Measurements from ENCODE around the gene SNTG2. TPM values are rescaled to one million over a fixed set of nuclear protein-coding genes. Genes with fewer than 3 reads are reported as not detected.

SNTG2 gene
- polyA plus RNA-seq, 3 donors, result not detected

- no peaks in the 10 kb centered on the region for H3K9me3 ChIP-seq (replicated peaks in 1 of 2; ENCODE audit: control insufficient read depth in 1 of 2, insufficient read depth in 1 of 2, low read length in 2 of 2)
- no peak overlapping the region for H2AFZ ChIP-seq (ENCODE audit: insufficient read depth, low read depth, low read length, poor library complexity, severe bottlenecking)
- DNase-seq, result no peak
- intact Hi-C loops (cut with micrococcal nuclease), result no loop called here
- no peak overlapping the region for H3K9ac ChIP-seq (ENCODE audit: insufficient read depth, low read length, poor library complexity, severe bottlenecking)
- no peaks in the 10 kb centered on the region for H3K79me2 ChIP-seq (ENCODE audit: insufficient read depth, low read length)
- Mint-ChIP-seq H3K4me1 (no peaks in the 10 kb centered on the region), H3K27me3 (ENCODE audit: low read depth in 3 of 3) (peaks cover 7 to 13% (median 12%) of the 10 kb centered on the region in 3 donors), H3K4me3 (no peak overlapping the region), H3K9me3 (peaks cover 0 to 5% (median 0%) of the 10 kb centered on the region in 7 donors), H3K27ac (no peak overlapping the region), H3K36me3 (no peaks in the 10 kb centered on the region)
- no peaks in the 10 kb centered on the region for H3K36me3 ChIP-seq (replicated peaks in 1 of 2; ENCODE audit: control insufficient read depth in 1 of 2, insufficient read depth in 2 of 2, low read length in 2 of 2)
- H3K4me3 ChIP-seq (replicated peaks in 1 of 3; ENCODE audit: low read depth in 2 of 3, low read length in 3 of 3), result no peak overlapping the region
- TF ChIP-seq, protein P1, sequence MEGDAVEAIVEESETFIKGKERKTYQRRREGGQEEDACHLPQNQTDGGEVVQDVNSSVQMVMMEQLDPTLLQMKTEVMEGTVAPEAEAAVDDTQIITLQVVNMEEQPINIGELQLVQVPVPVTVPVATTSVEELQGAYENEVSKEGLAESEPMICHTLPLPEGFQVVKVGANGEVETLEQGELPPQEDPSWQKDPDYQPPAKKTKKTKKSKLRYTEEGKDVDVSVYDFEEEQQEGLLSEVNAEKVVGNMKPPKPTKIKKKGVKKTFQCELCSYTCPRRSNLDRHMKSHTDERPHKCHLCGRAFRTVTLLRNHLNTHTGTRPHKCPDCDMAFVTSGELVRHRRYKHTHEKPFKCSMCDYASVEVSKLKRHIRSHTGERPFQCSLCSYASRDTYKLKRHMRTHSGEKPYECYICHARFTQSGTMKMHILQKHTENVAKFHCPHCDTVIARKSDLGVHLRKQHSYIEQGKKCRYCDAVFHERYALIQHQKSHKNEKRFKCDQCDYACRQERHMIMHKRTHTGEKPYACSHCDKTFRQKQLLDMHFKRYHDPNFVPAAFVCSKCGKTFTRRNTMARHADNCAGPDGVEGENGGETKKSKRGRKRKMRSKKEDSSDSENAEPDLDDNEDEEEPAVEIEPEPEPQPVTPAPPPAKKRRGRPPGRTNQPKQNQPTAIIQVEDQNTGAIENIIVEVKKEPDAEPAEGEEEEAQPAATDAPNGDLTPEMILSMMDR (IDR thresholded peaks at IDR 0.05), result no peak
- H3K4me1 ChIP-seq (ENCODE audit: control insufficient read depth in 1 of 2, insufficient read depth in 2 of 2, low read length in 2 of 2), result no peaks in the 10 kb centered on the region
- H3K27ac ChIP-seq (ENCODE audit: low read depth in 1 of 2, low read length in 2 of 2), result no peak overlapping the region
- H4K20me1 ChIP-seq (ENCODE audit: insufficient read depth, low read length), result no peaks in the 10 kb centered on the region
- no peaks in the 10 kb centered on the region for H3K27me3 ChIP-seq (ENCODE audit: control insufficient read depth in 2 of 2, insufficient read depth in 2 of 2, low read length in 2 of 2)
- no peak overlapping the region for H3K4me2 ChIP-seq (replicated peaks; ENCODE audit: extremely low read depth, low read length, poor library complexity, severe bottlenecking)
Measured at GRCh38 chr2:1129982-1130381, 179.3 kb downstream of the SNTG2 start.

DNA sequence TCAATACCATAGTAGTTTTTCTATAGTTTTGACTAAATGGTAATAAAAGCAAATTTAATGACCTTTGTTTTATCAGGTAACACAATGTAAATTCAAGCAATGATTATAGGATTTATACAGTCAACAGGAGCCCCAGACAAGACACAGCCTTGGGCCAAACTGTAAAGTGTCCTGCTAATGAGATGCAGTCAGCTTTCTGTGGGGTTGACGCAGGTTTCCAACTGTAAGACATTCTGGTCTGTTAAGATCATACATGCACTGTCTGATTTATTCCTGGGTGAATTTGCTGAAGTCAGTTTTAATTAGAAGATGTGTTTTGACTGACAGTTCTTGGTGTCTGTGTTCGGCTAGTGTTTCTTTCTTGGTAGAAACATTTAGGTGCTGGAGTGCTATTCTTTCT is 180.3 kb downstream of the SNTG2 start:
- H3K4me3 ChIP-seq (replicated peaks in 1 of 3; ENCODE audit: low read depth in 2 of 3, low read length in 3 of 3), result no peak overlapping the region
- intact Hi-C loops (cut with micrococcal nuclease), result no loop called here
- no peaks in the 10 kb centered on the region for H4K20me1 ChIP-seq (ENCODE audit: insufficient read depth, low read length)
- H3K4me1 Mint-ChIP-seq, result no peaks in the 10 kb centered on the region
- no peaks in the 10 kb centered on the region for H3K36me3 ChIP-seq (replicated peaks in 1 of 2; ENCODE audit: control insufficient read depth in 1 of 2, insufficient read depth in 2 of 2, low read length in 2 of 2)
- H3K79me2 ChIP-seq (ENCODE audit: insufficient read depth, low read length), result no peaks in the 10 kb centered on the region
- H3K4me2 ChIP-seq (replicated peaks; ENCODE audit: extremely low read depth, low read length, poor library complexity, severe bottlenecking), result no peak overlapping the region
- H3K4me1 ChIP-seq (ENCODE audit: control insufficient read depth in 1 of 2, insufficient read depth in 2 of 2, low read length in 2 of 2), result no peaks in the 10 kb centered on the region
- no peak overlapping the region for H3K9ac ChIP-seq (ENCODE audit: insufficient read depth, low read length, poor library complexity, severe bottlenecking)
- DNase-seq, result no peak
- no peaks in the 10 kb centered on the region for H3K27me3 ChIP-seq (ENCODE audit: control insufficient read depth in 2 of 2, insufficient read depth in 2 of 2, low read length in 2 of 2)
- H2AFZ ChIP-seq (ENCODE audit: insufficient read depth, low read depth, low read length, poor library complexity, severe bottlenecking), result no peak overlapping the region
- H3K4me3 Mint-ChIP-seq, result no peak overlapping the region
- TF ChIP-seq, protein P1 (IDR thresholded peaks at IDR 0.05), result no peak
- no peak overlapping the region for H3K27ac ChIP-seq (ENCODE audit: low read depth in 1 of 2, low read length in 2 of 2)
- no peak overlapping the region for H3K27ac Mint-ChIP-seq
- H3K9me3 Mint-ChIP-seq, result peaks cover 0 to 5% (median 0%) of the 10 kb centered on the region in 7 donors
- no peaks in the 10 kb centered on the region for H3K36me3 Mint-ChIP-seq
- H3K27me3 Mint-ChIP-seq (ENCODE audit: low read depth in 3 of 3), result peaks cover 7 to 13% (median 12%) of the 10 kb centered on the region in 3 donors
- H3K9me3 ChIP-seq (replicated peaks in 1 of 2; ENCODE audit: control insufficient read depth in 1 of 2, insufficient read depth in 1 of 2, low read length in 2 of 2), result no peaks in the 10 kb centered on the region
- WGBS (ENCODE audit: insufficient coverage), result 88% methylated on average over 2 of the region's 2 CpGs

All from CD14-positive monocyte (primary cell).